SK-N-SH treated with all-trans-retinoic acid at 6 μM for 48 hours (cell line): Measurements from ENCODE around the gene DENND1B.

Source experiments
- ATAC-seq: fragments of 200-7000 bp; cut with Tn5 transposase; 3 replicates; pipeline ENCODE4 v1.9.1; 2020; ENCODE audit warnings: mild to moderate bottlenecking, moderate library complexity
- ARNTL ChIP-seq: fragments of 450-650 bp; formaldehyde crosslinking; IDR thresholded peaks from 2 replicates; pipeline ENCODE4 v1.5.0; 2020; ENCODE audit warnings: low read depth, mild to moderate bottlenecking, moderate library complexity, borderline replicate concordance
- BACH2 ChIP-seq: fragments of 250-450 bp; sonication (Bioruptor Pico); IDR thresholded peaks from 2 replicates; pipeline ENCODE4 v1.9.0; 2021; ENCODE audit warnings: mild to moderate bottlenecking, borderline replicate concordance
- CREB5 ChIP-seq: fragments of 250-450 bp; sonication (Bioruptor Pico); IDR thresholded peaks from 2 replicates; pipeline ENCODE4 v1.5.1; 2020; ENCODE audit warnings: low read depth, mild to moderate bottlenecking, moderate library complexity
- CSDC2 ChIP-seq: fragments of 250-450 bp; sonication (Bioruptor Pico); IDR thresholded peaks from 2 replicates; pipeline ENCODE4 v1.5.0; 2020; ENCODE audit warnings: mild to moderate bottlenecking, moderate library complexity
- CSRNP3 ChIP-seq: fragments of 250-450 bp; sonication (Bioruptor Pico); IDR thresholded peaks from 2 replicates; pipeline ENCODE4 v1.5.1; 2021; ENCODE audit warnings: mild to moderate bottlenecking, moderate library complexity
- ESRRG ChIP-seq: fragments of 250-450 bp; sonication (Bioruptor Pico); IDR thresholded peaks from 2 replicates; pipeline ENCODE4 v1.6.1; 2021; ENCODE audit warnings: mild to moderate bottlenecking
- GLIS3 ChIP-seq: fragments of 250-450 bp; sonication (Bioruptor Pico); IDR thresholded peaks from 2 replicates; pipeline ENCODE4 v1.5.0; 2020; ENCODE audit warnings: mild to moderate bottlenecking, moderate library complexity
- ISL1 ChIP-seq: fragments of 250-450 bp; sonication (Bioruptor Pico); IDR thresholded peaks from 2 replicates; pipeline ENCODE4 v2.1.2; 2022; ENCODE audit warnings: mild to moderate bottlenecking, moderate library complexity
- OSR1 ChIP-seq: fragments of 250-450 bp; sonication (Bioruptor Pico); IDR thresholded peaks from 2 replicates; pipeline ENCODE4 v1.8.0; 2022; ENCODE audit warnings: moderate library complexity, mild to moderate bottlenecking, inconsistent platforms
- PATZ1 ChIP-seq: fragments of 250-450 bp; sonication (Bioruptor Pico); IDR thresholded peaks from 2 replicates; pipeline ENCODE4 v1.8.0; 2020; ENCODE audit warnings: mild to moderate bottlenecking, moderate library complexity, borderline replicate concordance
- PPARA ChIP-seq: fragments of 250-450 bp; sonication (Bioruptor Pico); IDR thresholded peaks from 2 replicates; pipeline ENCODE4 v1.5.0; 2020; ENCODE audit warnings: mild to moderate bottlenecking, borderline replicate concordance
- RARB ChIP-seq: fragments of 250-450 bp; sonication (Bioruptor Pico); IDR thresholded peaks from 2 replicates; pipeline ENCODE4 v1.8.0; 2021; ENCODE audit warnings: mild to moderate bottlenecking, moderate library complexity
- TSHZ2 ChIP-seq: fragments of 250-450 bp; sonication (Bioruptor Pico); IDR thresholded peaks from 2 replicates; pipeline ENCODE4 v1.5.0; 2020; ENCODE audit warnings: mild to moderate bottlenecking, moderate library complexity
- ZC3H10 ChIP-seq: fragments of 250-450 bp; sonication (Bioruptor Pico); IDR thresholded peaks from 2 replicates; pipeline ENCODE4 v1.5.1; 2021; ENCODE audit warnings: mild to moderate bottlenecking, moderate library complexity
- ZFP3 ChIP-seq: fragments of 250-450 bp; sonication (Bioruptor Pico); IDR thresholded peaks from 2 replicates; pipeline ENCODE4 v1.5.0; 2020; ENCODE audit warnings: mild to moderate bottlenecking, moderate library complexity
- ZFP30 ChIP-seq: fragments of 450-650 bp; formaldehyde crosslinking; IDR thresholded peaks from 2 replicates; pipeline ENCODE4 v1.5.0; 2022; ENCODE audit warnings: mild to moderate bottlenecking, moderate library complexity
- ZNF565 ChIP-seq: fragments of 450-650 bp; formaldehyde crosslinking; conservative IDR thresholded peaks from 2 replicates; pipeline ENCODE4 v1.5.0; 2020; ENCODE audit warnings: low read depth, mild to moderate bottlenecking, moderate library complexity
- ZNF70 ChIP-seq: fragments of 450-650 bp; formaldehyde crosslinking; IDR thresholded peaks from 2 replicates; pipeline ENCODE4 v1.5.0; 2020; ENCODE audit warnings: mild to moderate bottlenecking, moderate library complexity

The DENND1B gene

GRCh38 chr1:197725044-197725443, 50.2 kb downstream of the DENND1B start:
- ATAC-seq = no peak
- TF ChIP-seq OSR1 (CRISPR knock-in tag) (no peak), ZFP30 (CRISPR knock-in tag) (no peak), ZC3H10 (CRISPR knock-in tag) (no peak), TSHZ2 (CRISPR knock-in tag) (no peak), BACH2 (no peak), ZNF565 (no peak), PATZ1 (no peak), ESRRG (CRISPR knock-in tag) (no peak), CSRNP3 (CRISPR knock-in tag) (no peak), CSDC2 (CRISPR knock-in tag) (no peak), CREB5 (CRISPR knock-in tag) (no peak), ZFP3 (no peak), ARNTL (CRISPR knock-in tag) (no peak), PPARA (no peak), ZNF70 (CRISPR knock-in tag) (no peak), RARB (CRISPR knock-in tag) (no peak), ISL1 (CRISPR knock-in tag) (no peak)

- TF ChIP-seq PPARA = no peak
- TF ChIP-seq ZFP30 (CRISPR knock-in tag) = no peak
- TF ChIP-seq ESRRG (CRISPR knock-in tag) = no peak
- TF ChIP-seq GLIS3 = no peak
- no peak for TF ChIP-seq ZC3H10 (CRISPR knock-in tag)
- TF ChIP-seq BACH2 = no peak
- no peak for TF ChIP-seq ARNTL (CRISPR knock-in tag)
- TF ChIP-seq CSDC2 (CRISPR knock-in tag) = no peak
- no peak for ATAC-seq
Observed at GRCh38 chr1:197715806-197716205, 59.5 kb downstream of the DENND1B start.

- TF ChIP-seq CSRNP3 (CRISPR knock-in tag) (no peak), GLIS3 (no peak), TSHZ2 (CRISPR knock-in tag) (no peak), ZC3H10 (CRISPR knock-in tag) (no peak), BACH2 (no peak)
- no peak for ATAC-seq
Observed at GRCh38 chr1:197706601-197707000, 68.7 kb downstream of the DENND1B start.
